Activated naive CD4-positive, alpha-beta T cell treated with anti-CD3 and anti-CD28 coated beads for 36 hours (primary cell): ENCODE measurements around the gene KCNIP1. TPM values are rescaled to one million over a fixed set of nuclear protein-coding genes. Genes with fewer than 3 reads are reported as not detected.

Experiments used
- CTCF ChIA-PET: fragments of 350-600 bp; sonication (Branson Sonifier 250); formaldehyde crosslinking; loops from one replicate; lab custom pipeline; 2021; ENCODE audit warnings: antibody characterized with exemption; lab: Charles Lee
- DNase-seq: peaks from one replicate; pipeline ENCODE4 v3.0.0-alpha.2; 2020
- H3K27ac Mint-ChIP-seq: one replicate; pipeline ENCODE4 v1.8.0; 2021; ENCODE audit warnings: mild to moderate bottlenecking, mixed read lengths
- H3K27me3 Mint-ChIP-seq: one replicate; pipeline ENCODE4 v1.8.0; 2021; ENCODE audit warnings: low read depth, mixed read lengths
- H3K36me3 Mint-ChIP-seq: one replicate; pipeline ENCODE4 v1.8.0; 2021; ENCODE audit warnings: low read depth, mixed read lengths
- H3K4me1 Mint-ChIP-seq: one replicate; pipeline ENCODE4 v1.8.0; 2021; ENCODE audit warnings: low read depth, mixed read lengths
- H3K4me3 Mint-ChIP-seq: one replicate; pipeline ENCODE4 v1.8.0; 2021; ENCODE audit warnings: mild to moderate bottlenecking, moderate library complexity, mixed read lengths
- H3K9me3 Mint-ChIP-seq: one replicate; pipeline ENCODE4 v1.8.0; 2021; ENCODE audit warnings: mixed read lengths
- intact Hi-C: fragments of 100-400 bp; cut with micrococcal nuclease; formaldehyde crosslinking; loops from one replicate; pipeline ENCODE4 v1.15.1; 2023
- total RNA-seq, 2 experiments: library from RNA; stranded (reverse); gene quantifications; one replicate each; pipeline ENCODE4 v1.2.3, GENCODE V29; 2021

The KCNIP1 gene
- total RNA-seq, 2 experiments from 2014 or later, result not detected

- peak; percentile 83 for DNase-seq
- Mint-ChIP-seq H3K9me3 (no peaks in the 10 kb centered on the region), H3K27me3 (peaks cover 3% of the 10 kb centered on the region), H3K4me1 (peaks cover 9% of the 10 kb centered on the region), H3K27ac (no peak overlapping the region), H3K4me3 (no peak overlapping the region), H3K36me3 (no peaks in the 10 kb centered on the region)
- CTCF ChIA-PET, result interaction anchor here (0.7 to 2.7 kb wide), 18 partner anchors 12 to 699 kb away, joined by 3 to 18 read pairs (median 4); no protein-coding TSS in a partner anchor
- intact Hi-C loops, result loop anchor here (1.0 to 5.0 kb wide), 3 partner anchors 104 to 698 kb away; no protein-coding TSS in a partner anchor
Observed at GRCh38 chr5:170638454-170639220, 134.8 kb downstream of the KCNIP1 start.

GRCh38 chr5:170639221-170639925, 135.6 kb downstream of the KCNIP1 start:
- Mint-ChIP-seq H3K4me3 (no peak overlapping the region), H3K27ac (no peak overlapping the region), H3K36me3 (no peaks in the 10 kb centered on the region), H3K27me3 (peaks cover 8% of the 10 kb centered on the region), H3K9me3 (no peaks in the 10 kb centered on the region), H3K4me1 (peaks cover 2% of the 10 kb centered on the region)
- intact Hi-C loops, result loop anchor here (2.0 to 5.0 kb wide), 2 partner anchors 103 to 697 kb away; no protein-coding TSS in a partner anchor
- CTCF ChIA-PET, result interaction anchor here (0.7 to 2.7 kb wide), 16 partner anchors 11 to 698 kb away, joined by 3 to 18 read pairs (median 4); no protein-coding TSS in a partner anchor
- no peak for DNase-seq

GRCh38 chr5:170640731-170641588, 137.1 kb downstream of the KCNIP1 start:
- CTCF ChIA-PET, result no interaction called here
- Mint-ChIP-seq H3K4me1 (no peaks in the 10 kb centered on the region), H3K9me3 (no peaks in the 10 kb centered on the region), H3K27ac (no peak overlapping the region), H3K27me3 (peaks cover 8% of the 10 kb centered on the region), H3K36me3 (no peaks in the 10 kb centered on the region), H3K4me3 (no peak overlapping the region)
- DNase-seq, result no peak
- intact Hi-C loops, result no loop called here

GRCh38 chr5:170641589-170642031, 137.8 kb downstream of the KCNIP1 start:
- no peaks in the 10 kb centered on the region for H3K9me3 Mint-ChIP-seq
- no peaks in the 10 kb centered on the region for H3K4me1 Mint-ChIP-seq
- CTCF ChIA-PET, result no interaction called here
- no peak for DNase-seq
- peaks cover 14% of the 10 kb centered on the region for H3K27me3 Mint-ChIP-seq
- intact Hi-C loops, result no loop called here
- no peaks in the 10 kb centered on the region for H3K36me3 Mint-ChIP-seq
- no peak overlapping the region for H3K4me3 Mint-ChIP-seq
- no peak overlapping the region for H3K27ac Mint-ChIP-seq

GRCh38 chr5:170642066-170642735, 138.4 kb downstream of the KCNIP1 start:
- H3K27me3 Mint-ChIP-seq, result peaks cover 15% of the 10 kb centered on the region
- H3K4me3 Mint-ChIP-seq, result no peak overlapping the region
- H3K36me3 Mint-ChIP-seq, result no peaks in the 10 kb centered on the region
- CTCF ChIA-PET, result no interaction called here
- no peak for DNase-seq
- H3K9me3 Mint-ChIP-seq, result no peaks in the 10 kb centered on the region
- no peaks in the 10 kb centered on the region for H3K4me1 Mint-ChIP-seq
- intact Hi-C loops, result no loop called here
- no peak overlapping the region for H3K27ac Mint-ChIP-seq

GRCh38 chr5:170642776-170643436, 139.1 kb downstream of the KCNIP1 start:
- DNase-seq, result no peak
- CTCF ChIA-PET, result interaction anchor here (1.2 kb wide), 1 partner anchor 9 kb away, joined by 6 read pairs; no protein-coding TSS in a partner anchor
- Mint-ChIP-seq H3K27ac (no peak overlapping the region), H3K27me3 (peaks cover 17% of the 10 kb centered on the region), H3K4me1 (no peaks in the 10 kb centered on the region), H3K36me3 (no peaks in the 10 kb centered on the region), H3K9me3 (no peaks in the 10 kb centered on the region), H3K4me3 (no peak overlapping the region)
- intact Hi-C loops, result no loop called here

GRCh38 chr5:170643591-170643990, 139.8 kb downstream of the KCNIP1 start:
- CTCF ChIA-PET, result interaction anchor here (1.2 kb wide), 1 partner anchor 10 kb away, joined by 6 read pairs; no protein-coding TSS in a partner anchor
- no peaks in the 10 kb centered on the region for H3K9me3 Mint-ChIP-seq
- intact Hi-C loops, result no loop called here
- DNase-seq, result no peak
- H3K4me3 Mint-ChIP-seq, result no peak overlapping the region
- H3K36me3 Mint-ChIP-seq, result no peaks in the 10 kb centered on the region
- H3K27me3 Mint-ChIP-seq, result peaks cover 17% of the 10 kb centered on the region
- H3K27ac Mint-ChIP-seq, result no peak overlapping the region
- H3K4me1 Mint-ChIP-seq, result no peaks in the 10 kb centered on the region

GRCh38 chr5:170644501-170644900, 140.7 kb downstream of the KCNIP1 start:
- no peaks in the 10 kb centered on the region for H3K4me1 Mint-ChIP-seq
- CTCF ChIA-PET, result interaction anchor here (1.1 to 1.2 kb wide), 2 partner anchors 9 to 12 kb away, joined by 3 read pairs; no protein-coding TSS in a partner anchor
- no peaks in the 10 kb centered on the region for H3K36me3 Mint-ChIP-seq
- no peak for DNase-seq
- peaks cover 17% of the 10 kb centered on the region for H3K27me3 Mint-ChIP-seq
- H3K9me3 Mint-ChIP-seq, result no peaks in the 10 kb centered on the region
- no peak overlapping the region for H3K27ac Mint-ChIP-seq
- H3K4me3 Mint-ChIP-seq, result no peak overlapping the region
- intact Hi-C loops, result no loop called here

GRCh38 chr5:170648541-170648940, 144.7 kb downstream of the KCNIP1 start:
- H3K9me3 Mint-ChIP-seq, result no peaks in the 10 kb centered on the region
- intact Hi-C loops, result no loop called here
- CTCF ChIA-PET, result no interaction called here
- DNase-seq, result no peak
- peaks cover 14% of the 10 kb centered on the region for H3K27me3 Mint-ChIP-seq
- no peak overlapping the region for H3K4me3 Mint-ChIP-seq
- no peaks in the 10 kb centered on the region for H3K36me3 Mint-ChIP-seq
- H3K4me1 Mint-ChIP-seq, result no peaks in the 10 kb centered on the region
- H3K27ac Mint-ChIP-seq, result no peak overlapping the region

- H3K27me3 Mint-ChIP-seq, result peaks cover 9% of the 10 kb centered on the region
- no peak overlapping the region for H3K4me3 Mint-ChIP-seq
- H3K36me3 Mint-ChIP-seq, result no peaks in the 10 kb centered on the region
- H3K4me1 Mint-ChIP-seq, result no peaks in the 10 kb centered on the region
- intact Hi-C loops, result no loop called here
- H3K27ac Mint-ChIP-seq, result no peak overlapping the region
- CTCF ChIA-PET, result interaction anchor here (1.0 kb wide), 1 partner anchor 12 kb away, joined by 3 read pairs; no protein-coding TSS in a partner anchor
- H3K9me3 Mint-ChIP-seq, result no peaks in the 10 kb centered on the region
- no peak for DNase-seq
Observed at GRCh38 chr5:170650850-170651249, 147.0 kb downstream of the KCNIP1 start.
